Panc1 (cell line): Measurements from ENCODE around the gene IRF9. TPM values are rescaled to one million over a fixed set of nuclear protein-coding genes. Genes with fewer than 3 reads are reported as not detected.

ENCODE experiments used
- ATAC-seq: fragments of 200-7000 bp; cut with Tn5 transposase; 2 replicates; pipeline ENCODE4 v1.9.1; 2020; ENCODE audit warnings: mild to moderate bottlenecking, moderate library complexity
- BruUV-seq: library from RNA; stranded (reverse); fragments of 400-500 nt; replicated peaks from 2 replicates; lab custom pipeline; 2021; lab: Mats Ljungman, UMichigan
- CTCF ChIA-PET: fragments of 300-600 bp; sonication (Branson Sonifier 250); formaldehyde crosslinking; loops from one replicate; lab custom pipeline; 2022; ENCODE audit warnings: antibody characterized with exemption; lab: Charles Lee
- POLR2A ChIA-PET: fragments of 300-600 bp; sonication (Branson Sonifier 250); formaldehyde crosslinking; loops from one replicate; lab custom pipeline; 2022; ENCODE audit warnings: antibody characterized with exemption; lab: Charles Lee
- DNase-seq: peaks from one replicate; pipeline ENCODE4 v3.0.0-alpha.2; 2010; ENCODE audit warnings: low read depth, low spot score
- H3K27ac ChIP-seq: 2 replicates; pipeline ENCODE4 v1.5.1; 2011; ENCODE audit warnings: mild to moderate bottlenecking, low read length, inconsistent platforms
- H3K27me3 ChIP-seq: fragments of 200-500 bp; sonication (Bioruptor generic); 2 replicates; pipeline ENCODE4 v1.6.0; 2014; ENCODE audit warnings: low read length, inconsistent platforms; ENCODE audit not compliant: control insufficient read depth, insufficient read depth
- H3K36me3 ChIP-seq: fragments of 200-500 bp; sonication (Bioruptor generic); 2 replicates; pipeline ENCODE4 v1.5.1; 2014; ENCODE audit warnings: inconsistent platforms, mild to moderate bottlenecking, low read length, moderate library complexity; ENCODE audit not compliant: control insufficient read depth, insufficient read depth
- H3K4me1 ChIP-seq: 2 replicates; pipeline ENCODE4 v1.5.1; 2011; ENCODE audit warnings: inconsistent platforms, mild to moderate bottlenecking, low read length, moderate library complexity; ENCODE audit not compliant: control insufficient read depth, insufficient read depth
- H3K4me3 ChIP-seq, 2 experiments: 2 replicates each; pipeline ENCODE4 v1.5.1; 2011 to 2012; ENCODE audit warnings: low read depth in 2 of 2, low read length in 2 of 2, mild to moderate bottlenecking in 2 of 2, inconsistent platforms in 1 of 2, moderate library complexity in 1 of 2
- H3K9me3 ChIP-seq: fragments of 200-500 bp; sonication (Bioruptor generic); 2 replicates; pipeline ENCODE4 v1.5.1; 2014; ENCODE audit warnings: low read depth, mild to moderate bottlenecking, inconsistent platforms, low read length, moderate library complexity; ENCODE audit not compliant: control insufficient read depth, insufficient read depth
- POLR2AphosphoS5 ChIP-seq: IDR thresholded peaks from 2 replicates; pipeline ENCODE4 v1.6.1; 2012; ENCODE audit warnings: mild to moderate bottlenecking, low read depth, low read length, moderate library complexity
- SIN3A ChIP-seq: IDR thresholded peaks from 2 replicates; pipeline ENCODE4 v1.6.1; 2012; ENCODE audit warnings: low read depth, mild to moderate bottlenecking, low read length, moderate library complexity, borderline replicate concordance; ENCODE audit not compliant: insufficient read depth
- TCF7L2 ChIP-seq: IDR thresholded peaks from 2 replicates; pipeline ENCODE4 v1.6.1; 2011; ENCODE audit warnings: mild to moderate bottlenecking, low read depth, low read length, inconsistent platforms
- in situ Hi-C: cut with HindIII; loops from 2 replicates; pipeline ENCODE4 v1.10.0; 2016; ENCODE audit warnings: low sequenced_read_pairs, low pct_unique_long_range_greater_than_20kb
- intact Hi-C: fragments of 100-400 bp; cut with micrococcal nuclease; formaldehyde crosslinking; loops from one replicate; pipeline ENCODE4 v1.10.0; 2022; ENCODE audit not compliant: unreplicated experiment
- total RNA-seq: library from RNA; stranded (reverse); gene quantifications from one replicate; pipeline ENCODE4 v1.2.1, GENCODE V29; 2021; ENCODE audit not compliant: unreplicated experiment
- TF ChIP-seq, protein P1 (sequence below): fragments of 450-650 bp; IDR thresholded peaks from 2 replicates; pipeline ENCODE4 v1.5.1; 2017; ENCODE audit warnings: mild to moderate bottlenecking
- TF ChIP-seq, protein P2 (sequence below), 2 experiments: IDR thresholded peaks; 2 replicates each; pipeline ENCODE4 v1.6.1; 2011 to 2012; ENCODE audit warnings: low read depth in 2 of 2, control low read depth in 1 of 2, low read length in 1 of 2, mild to moderate bottlenecking in 1 of 2, moderate library complexity in 1 of 2; ENCODE audit not compliant: insufficient read depth in 1 of 2

Gene IRF9
- total RNA-seq, 1 experiment from 2014 or later, result 24.5 TPM

DNA sequence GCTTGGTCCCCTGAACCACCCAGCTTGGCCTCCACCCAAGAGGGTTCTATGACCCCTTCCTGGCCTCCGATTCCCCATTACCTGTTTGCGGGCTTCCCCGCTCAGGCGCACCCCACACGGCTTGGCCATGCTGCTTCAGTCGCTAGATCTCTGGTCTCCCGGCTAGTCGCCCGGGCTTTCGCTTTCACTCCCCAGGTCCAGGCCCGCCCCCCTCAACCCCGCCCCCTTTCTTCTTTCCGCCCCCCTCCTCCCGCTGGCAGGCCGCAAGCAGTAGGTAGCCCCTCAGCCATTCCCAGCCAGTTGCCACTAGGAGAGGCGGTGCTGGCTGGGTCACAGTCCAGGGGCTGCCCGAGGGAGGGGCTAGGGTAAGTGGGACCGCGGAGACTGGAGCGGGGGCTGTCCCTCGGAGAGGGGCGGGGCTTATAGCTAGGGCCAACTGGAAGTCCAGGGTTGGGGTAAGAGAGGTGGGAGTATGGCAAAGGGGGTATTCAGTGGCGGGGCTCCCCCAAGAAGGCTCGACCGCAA lies 14.6 kb upstream of the IRF9 start, which contains the start of gene PSME2:
PSME2 (minus strand) TSS at position 158 of the 525 bp plus-strand sequence; CDS start at position 129, 29 bp downstream.
- peaks cover 6% of the 10 kb centered on the region; the same call in 1 of the 2 replicates for H3K4me1 ChIP-seq
- peak within 1 kb of the TSS; percentile 94 for H3K27ac ChIP-seq
- peak within 1 kb of the TSS; percentile 87 to 96 for H3K4me3 ChIP-seq
- BruUV-seq, result no TSS peak
- peaks cover 3% of the 10 kb centered on the region for H3K36me3 ChIP-seq
- ATAC-seq (peak; percentile 88), DNase-seq (peak; percentile 38)
- H3K27me3 ChIP-seq, result no peaks in the 10 kb centered on the region
- CTCF ChIA-PET, result interaction anchor here (1.4 kb wide), 1 partner anchor 38 kb away, joined by 3 read pairs; no protein-coding TSS in a partner anchor
- H3K9me3 ChIP-seq, result no peaks in the 10 kb centered on the region
- intact Hi-C loops (no loop called here), in situ Hi-C loops (no loop called here)
- POLR2A ChIA-PET, result interaction anchor here (0.9 to 1.0 kb wide), 2 partner anchors 9 to 32 kb away, joined by 3 to 5 read pairs; partner anchors contain the start of genes DCAF11 and NRL
- no peak for TF ChIP-seq TCF7L2
- no peak for TF ChIP-seq POLR2AphosphoS5
- TF ChIP-seq, protein P1, sequence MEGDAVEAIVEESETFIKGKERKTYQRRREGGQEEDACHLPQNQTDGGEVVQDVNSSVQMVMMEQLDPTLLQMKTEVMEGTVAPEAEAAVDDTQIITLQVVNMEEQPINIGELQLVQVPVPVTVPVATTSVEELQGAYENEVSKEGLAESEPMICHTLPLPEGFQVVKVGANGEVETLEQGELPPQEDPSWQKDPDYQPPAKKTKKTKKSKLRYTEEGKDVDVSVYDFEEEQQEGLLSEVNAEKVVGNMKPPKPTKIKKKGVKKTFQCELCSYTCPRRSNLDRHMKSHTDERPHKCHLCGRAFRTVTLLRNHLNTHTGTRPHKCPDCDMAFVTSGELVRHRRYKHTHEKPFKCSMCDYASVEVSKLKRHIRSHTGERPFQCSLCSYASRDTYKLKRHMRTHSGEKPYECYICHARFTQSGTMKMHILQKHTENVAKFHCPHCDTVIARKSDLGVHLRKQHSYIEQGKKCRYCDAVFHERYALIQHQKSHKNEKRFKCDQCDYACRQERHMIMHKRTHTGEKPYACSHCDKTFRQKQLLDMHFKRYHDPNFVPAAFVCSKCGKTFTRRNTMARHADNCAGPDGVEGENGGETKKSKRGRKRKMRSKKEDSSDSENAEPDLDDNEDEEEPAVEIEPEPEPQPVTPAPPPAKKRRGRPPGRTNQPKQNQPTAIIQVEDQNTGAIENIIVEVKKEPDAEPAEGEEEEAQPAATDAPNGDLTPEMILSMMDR, result no peak
- TF ChIP-seq, protein P2, sequence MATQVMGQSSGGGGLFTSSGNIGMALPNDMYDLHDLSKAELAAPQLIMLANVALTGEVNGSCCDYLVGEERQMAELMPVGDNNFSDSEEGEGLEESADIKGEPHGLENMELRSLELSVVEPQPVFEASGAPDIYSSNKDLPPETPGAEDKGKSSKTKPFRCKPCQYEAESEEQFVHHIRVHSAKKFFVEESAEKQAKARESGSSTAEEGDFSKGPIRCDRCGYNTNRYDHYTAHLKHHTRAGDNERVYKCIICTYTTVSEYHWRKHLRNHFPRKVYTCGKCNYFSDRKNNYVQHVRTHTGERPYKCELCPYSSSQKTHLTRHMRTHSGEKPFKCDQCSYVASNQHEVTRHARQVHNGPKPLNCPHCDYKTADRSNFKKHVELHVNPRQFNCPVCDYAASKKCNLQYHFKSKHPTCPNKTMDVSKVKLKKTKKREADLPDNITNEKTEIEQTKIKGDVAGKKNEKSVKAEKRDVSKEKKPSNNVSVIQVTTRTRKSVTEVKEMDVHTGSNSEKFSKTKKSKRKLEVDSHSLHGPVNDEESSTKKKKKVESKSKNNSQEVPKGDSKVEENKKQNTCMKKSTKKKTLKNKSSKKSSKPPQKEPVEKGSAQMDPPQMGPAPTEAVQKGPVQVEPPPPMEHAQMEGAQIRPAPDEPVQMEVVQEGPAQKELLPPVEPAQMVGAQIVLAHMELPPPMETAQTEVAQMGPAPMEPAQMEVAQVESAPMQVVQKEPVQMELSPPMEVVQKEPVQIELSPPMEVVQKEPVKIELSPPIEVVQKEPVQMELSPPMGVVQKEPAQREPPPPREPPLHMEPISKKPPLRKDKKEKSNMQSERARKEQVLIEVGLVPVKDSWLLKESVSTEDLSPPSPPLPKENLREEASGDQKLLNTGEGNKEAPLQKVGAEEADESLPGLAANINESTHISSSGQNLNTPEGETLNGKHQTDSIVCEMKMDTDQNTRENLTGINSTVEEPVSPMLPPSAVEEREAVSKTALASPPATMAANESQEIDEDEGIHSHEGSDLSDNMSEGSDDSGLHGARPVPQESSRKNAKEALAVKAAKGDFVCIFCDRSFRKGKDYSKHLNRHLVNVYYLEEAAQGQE (IDR thresholded peaks at IDR 0.05; ENCODE audit: insufficient read depth in 1 of 2, low read depth in 2 of 2, low read length in 1 of 2), result no peak
- TF ChIP-seq SIN3A, result no peak

DNA sequence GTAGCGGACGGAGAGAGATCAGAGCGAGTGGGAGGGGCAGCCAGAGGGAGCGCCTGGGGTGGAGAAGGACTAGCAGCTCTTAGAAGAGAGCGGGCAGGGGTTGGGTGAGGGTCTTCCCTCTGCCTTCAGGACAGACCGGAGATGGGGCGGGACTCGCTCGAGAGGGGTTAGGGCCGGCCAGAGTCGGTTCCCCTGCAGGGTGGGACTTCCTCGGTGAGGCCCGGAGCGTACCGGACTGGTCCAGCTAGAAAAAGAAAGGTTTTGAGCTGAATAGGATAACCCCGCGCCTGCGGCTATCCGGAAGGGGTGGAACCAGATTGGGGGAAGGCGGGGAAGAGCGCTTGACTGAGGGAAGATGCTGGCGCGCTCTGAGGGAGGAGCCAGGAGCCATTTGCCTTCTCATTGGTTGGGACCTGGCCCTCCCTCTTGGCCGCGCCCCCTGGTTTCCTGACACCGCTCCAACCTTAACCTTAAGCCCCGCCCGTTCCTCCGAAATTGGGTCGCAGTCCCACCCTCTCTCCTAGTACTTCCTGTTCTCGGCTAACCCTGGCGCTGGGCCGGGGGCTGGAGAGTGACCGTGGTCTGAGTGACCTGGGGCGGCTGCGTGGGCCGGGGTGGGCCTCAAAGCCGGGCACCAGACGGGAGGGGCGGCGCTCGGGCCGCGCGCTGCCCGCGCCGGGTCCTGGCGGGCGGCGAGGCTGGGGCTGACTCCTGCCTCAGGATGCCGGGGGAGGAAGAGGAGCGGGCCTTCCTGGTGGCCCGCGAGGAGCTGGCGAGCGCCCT lies 13.9 kb upstream of the IRF9 start, which contains the start of gene RNF31:
RNF31 (plus strand) TSS at position 521 of the 783 bp plus-strand sequence; CDS start at position 722, 201 bp downstream.
- Histone ChIP-seq H3K9me3 (no peaks in the 10 kb centered on the region), H3K4me3 (peak within 1 kb of the TSS; percentile 87 to 96), H3K4me1 (peaks cover 6% of the 10 kb centered on the region; the same call in 1 of the 2 replicates), H3K27ac (peak within 1 kb of the TSS; percentile 94), H3K36me3 (peaks cover 3% of the 10 kb centered on the region), H3K27me3 (no peaks in the 10 kb centered on the region)
- intact Hi-C loops (no loop called here), in situ Hi-C loops (no loop called here)
- BruUV-seq, result no TSS peak
- peak; percentile 81 for DNase-seq
- ATAC-seq, result peak; percentile 93
- TF ChIP-seq POLR2AphosphoS5 (peak; percentile 50; the same call in 1 of the 2 replicates), TCF7L2 (no peak)
- CTCF ChIA-PET, result interaction anchor here (1.4 kb wide), 1 partner anchor 38 kb away, joined by 3 read pairs; no protein-coding TSS in a partner anchor
- POLR2A ChIA-PET, result interaction anchor here (0.9 to 1.0 kb wide), 2 partner anchors 10 to 33 kb away, joined by 3 to 5 read pairs; partner anchors contain the start of genes DCAF11 and NRL
